RCC 7860 (cell line): ENCODE measurements around the gene NPPA.
"Not testable (repeated sequence)": the region's sequence is repeated elsewhere in the genome, so short reads cannot be mapped to it uniquely, and the experiment has no call there.

Experiments
- DNase-seq: peaks from one replicate; pipeline ENCODE4 v3.0.0-alpha.2; 2015; ENCODE audit warnings: low spot score
- FAIRE-seq: peaks from 2 replicates; lab custom pipeline; 2012; peaks lifted over from hg19 to GRCh38; lab: Jason Lieb, UNC

Gene NPPA

DNA sequence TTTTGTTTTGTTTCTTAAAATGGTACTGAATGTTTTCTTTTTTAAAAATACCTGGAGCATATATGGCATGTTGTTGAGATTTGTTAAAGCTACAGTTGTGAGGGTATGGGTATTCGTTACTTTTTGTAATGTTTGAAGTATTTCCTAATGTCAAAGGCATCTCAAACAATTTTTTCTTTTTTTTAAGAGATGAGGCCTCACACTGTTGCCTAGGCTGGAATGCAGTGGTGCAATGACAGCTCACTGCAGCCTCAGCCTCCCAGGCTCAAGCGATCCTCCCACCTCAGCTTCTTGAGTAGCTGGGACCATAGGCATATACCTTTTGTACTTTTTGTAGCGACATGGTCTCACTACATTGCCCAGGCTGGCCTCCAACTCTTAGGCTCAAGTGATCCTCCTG is 25.5 kb downstream of the NPPA start:
- FAIRE-seq (no peak), DNase-seq (no peak)

DNA sequence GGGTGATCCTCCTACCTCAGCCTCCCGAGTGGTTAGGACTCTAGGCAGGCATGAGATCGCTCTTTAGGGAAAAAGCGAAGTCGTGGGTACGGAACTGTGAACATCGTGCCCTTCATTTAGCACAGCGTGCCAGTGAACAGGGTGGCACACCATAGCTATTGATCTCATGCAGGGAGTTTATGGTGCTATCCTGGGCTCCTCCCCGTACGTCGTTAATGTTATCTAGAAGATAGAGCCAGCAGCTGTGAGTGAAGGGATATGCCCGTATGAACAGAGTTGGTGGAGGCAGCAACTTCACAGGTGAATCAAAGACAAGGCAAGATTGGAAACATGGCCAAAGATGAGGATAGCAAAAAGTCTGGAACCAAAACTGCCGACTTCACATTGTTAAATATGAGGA is 30.4 kb downstream of the NPPA start:
- DNase-seq (no peak), FAIRE-seq (no peak)

DNA sequence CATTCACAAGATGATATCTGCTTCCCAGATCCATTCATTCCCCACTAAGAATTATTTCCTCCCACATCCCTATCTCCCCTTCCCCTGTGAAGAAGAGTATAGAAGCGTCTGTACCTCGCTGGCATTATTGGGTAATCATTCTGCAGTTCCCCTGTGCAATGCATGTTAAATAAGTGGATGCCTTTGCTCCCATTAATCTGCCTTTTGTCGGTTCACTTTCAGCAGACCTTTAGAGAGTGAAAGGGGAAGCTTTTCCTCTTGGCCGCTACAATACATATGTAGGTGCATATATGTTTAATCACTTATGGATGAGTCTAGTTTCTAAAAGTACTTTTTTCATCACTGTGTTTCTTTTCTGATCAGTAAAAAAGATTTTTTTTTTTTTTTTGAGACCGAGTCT is 34.6 kb downstream of the NPPA start:
- FAIRE-seq = no peak

DNA sequence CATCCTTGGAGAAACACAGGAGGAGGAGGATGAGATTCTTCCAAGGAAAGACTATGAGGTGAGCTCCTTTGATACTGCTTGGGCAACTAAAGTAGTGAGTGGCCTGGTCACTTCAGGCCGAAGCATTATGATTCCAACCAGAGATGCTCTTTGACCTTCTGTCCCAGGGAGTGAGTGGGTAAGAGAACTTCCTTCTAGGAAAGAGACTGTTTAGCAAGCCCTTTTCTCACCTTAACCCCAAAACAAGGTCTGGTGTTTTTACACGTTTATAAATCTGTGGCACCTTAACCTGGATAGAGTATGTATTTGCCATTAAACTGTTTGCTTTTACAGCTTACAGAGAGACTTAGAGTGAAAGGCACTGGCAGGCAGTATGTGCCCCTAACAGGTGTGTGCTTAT is 40.5 kb downstream of the NPPA start:
- DNase-seq = no peak
- FAIRE-seq = no peak

More for the DNA sequence above, 34.6 kb downstream of the NPPA start:
- no peak for DNase-seq

DNA sequence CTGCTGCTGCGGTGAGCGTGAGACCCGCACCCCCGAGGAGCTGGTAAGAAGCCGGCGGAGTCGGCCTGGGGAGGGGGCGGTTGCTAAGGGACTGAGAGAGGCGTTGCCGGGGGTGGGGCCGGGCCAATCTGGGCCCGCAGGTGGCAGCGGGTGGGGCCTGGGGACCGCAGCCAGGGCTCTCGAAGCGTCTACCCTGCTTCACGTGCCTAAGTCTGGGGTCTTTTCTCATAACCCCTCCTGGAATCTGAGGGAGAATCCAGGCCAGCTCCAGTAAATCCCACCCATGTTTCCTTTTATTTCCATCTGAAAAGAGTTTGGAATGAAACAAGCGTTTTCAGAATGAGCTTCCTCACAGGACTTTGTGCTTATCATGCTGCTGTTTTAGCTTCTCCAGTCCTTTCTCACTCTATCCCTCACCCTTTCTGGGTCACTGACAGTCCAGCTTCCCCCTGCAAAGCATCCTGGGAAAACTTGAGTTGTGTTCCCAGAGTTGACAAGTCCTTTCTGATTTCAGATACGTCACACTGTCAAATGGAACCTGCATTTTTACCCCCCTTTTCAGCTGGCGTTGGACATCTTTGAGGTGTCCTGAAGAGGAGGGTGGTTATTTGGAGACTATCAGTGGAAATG is 41.2 kb downstream of the NPPA start:
- FAIRE-seq (no peak), DNase-seq (no peak)

DNA sequence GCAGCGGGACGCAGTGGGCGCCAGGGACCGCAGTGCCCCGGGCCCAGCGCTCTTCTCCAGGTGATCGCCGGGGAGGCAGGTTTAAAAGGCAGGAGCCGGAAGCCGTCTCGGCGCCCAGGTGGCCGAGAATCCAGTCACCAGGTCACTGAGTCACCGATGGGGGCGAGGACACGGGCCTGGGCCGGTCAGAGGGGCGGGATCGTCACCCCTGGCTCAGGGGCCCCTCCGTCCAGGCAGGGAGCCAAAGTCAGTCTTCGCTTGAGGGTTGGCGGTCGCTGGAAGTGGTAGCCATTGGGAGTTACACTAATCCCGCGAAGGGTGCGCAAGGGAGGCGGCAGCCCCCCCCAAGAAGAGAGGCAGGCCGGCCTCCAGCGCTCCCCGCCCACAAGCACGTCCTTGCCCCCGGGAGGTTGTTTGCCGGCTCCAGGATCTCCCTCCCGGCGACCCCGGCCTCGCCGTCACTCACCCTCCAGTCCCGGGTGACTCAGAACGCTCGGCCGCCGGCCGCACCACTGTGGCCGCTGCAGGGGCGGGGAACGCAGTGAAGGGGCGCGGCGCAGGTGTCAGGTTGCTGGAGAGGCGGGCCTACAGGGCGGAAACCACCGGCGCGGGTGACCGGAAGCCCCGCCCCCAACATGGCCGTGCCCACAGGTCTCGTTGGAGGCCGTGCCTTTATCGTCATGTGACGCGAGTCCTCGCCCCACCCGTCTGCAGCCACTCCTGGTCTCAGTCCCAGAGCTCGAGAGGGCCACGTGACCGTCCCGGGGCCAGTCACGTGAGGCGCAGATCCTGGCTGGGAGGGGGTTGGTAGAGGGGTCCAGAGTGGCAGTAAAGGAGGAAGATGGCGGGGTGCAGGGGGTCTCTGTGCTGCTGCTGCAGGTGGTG is 41.9 kb downstream of the NPPA start, which contains the start of the genes CLCN6 and MTHFR:
Gene CLCN6, plus strand, starts transcription at position 770 of the 885 bp plus-strand sequence. Its CDS starts 72 bp downstream, at position 842.
Gene MTHFR, minus strand, starts transcription at position 543 of the 885 bp plus-strand sequence. CDS start 2,848 bp downstream, outside the sequence.
- peak; percentile 86 for FAIRE-seq

DNA sequence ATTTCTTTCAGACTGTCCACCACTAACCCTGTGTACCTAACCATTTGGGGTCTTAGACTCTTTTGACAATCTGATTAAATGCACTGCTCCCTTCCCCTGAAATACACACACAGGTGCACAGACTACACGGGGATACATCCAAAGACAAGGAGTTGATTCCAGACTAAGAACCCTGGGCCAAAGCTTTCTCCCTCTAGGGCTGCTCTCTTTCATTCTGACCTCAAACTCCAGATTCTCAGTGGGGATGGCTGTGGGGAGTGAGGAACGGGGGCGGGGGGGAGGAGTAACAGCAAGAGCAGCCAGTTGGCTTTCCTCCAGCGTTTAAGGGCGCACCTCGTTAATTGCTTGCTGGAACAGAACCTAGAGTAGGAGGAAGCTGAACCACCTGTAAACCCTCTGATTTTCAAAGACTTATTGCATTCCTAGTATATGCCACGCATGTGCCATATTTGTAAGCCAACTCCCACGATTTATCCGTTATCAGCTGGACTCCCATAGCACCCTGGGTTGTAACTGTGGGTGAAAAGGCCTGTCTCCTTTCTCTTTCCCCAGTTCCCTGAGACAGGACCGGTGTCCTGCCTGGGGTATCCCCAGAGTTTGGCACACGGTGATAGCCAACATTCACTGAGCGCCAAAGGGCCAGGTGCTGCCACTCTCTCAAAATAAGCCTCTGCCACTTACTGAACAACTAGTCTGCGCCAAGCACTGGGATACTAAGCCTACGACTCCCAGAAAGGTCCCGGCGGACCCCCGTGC is 42.7 kb downstream of the NPPA start:
- DNase-seq (no peak), FAIRE-seq (no peak)

More for the DNA sequence above, 41.9 kb downstream of the NPPA start, which contains the start of the genes CLCN6 and MTHFR:
- DNase-seq = peak; percentile 98

DNA sequence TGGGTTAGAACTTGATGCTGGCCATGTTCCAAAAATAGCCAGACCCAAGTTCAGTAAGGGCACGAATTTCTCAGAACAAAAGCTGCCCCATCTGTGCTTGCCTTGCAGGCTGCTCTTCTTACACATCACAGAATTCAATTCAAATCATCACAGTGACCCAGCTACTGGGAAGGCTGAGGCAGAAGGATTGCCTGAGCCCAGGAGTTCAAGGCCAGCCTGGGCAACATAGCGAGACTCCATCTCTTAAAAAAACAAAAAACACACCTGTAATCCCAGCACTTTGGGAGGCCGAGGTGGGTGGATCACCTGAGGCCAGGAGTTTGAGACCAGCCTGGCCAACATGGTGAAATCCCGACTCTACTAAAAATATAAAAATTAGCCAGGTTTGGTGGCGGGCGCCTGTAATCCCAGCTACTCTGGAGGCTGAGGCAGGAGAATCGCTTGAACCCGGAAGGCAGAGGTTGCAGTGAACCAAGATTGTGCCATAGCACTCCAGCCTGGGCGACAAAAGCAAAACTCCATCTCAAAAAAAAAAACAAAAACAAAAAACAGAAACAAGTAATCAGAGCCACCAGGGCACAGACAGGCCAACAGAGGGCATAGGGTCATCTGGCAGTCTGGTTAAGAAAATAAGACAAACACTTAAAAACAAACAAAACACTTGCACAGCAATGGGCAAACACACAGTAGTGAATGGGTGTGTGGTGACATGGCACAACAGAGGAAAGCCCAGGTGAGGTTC is 43.5 kb downstream of the NPPA start:
- not testable (repeated sequence) for FAIRE-seq, DNase-seq

DNA sequence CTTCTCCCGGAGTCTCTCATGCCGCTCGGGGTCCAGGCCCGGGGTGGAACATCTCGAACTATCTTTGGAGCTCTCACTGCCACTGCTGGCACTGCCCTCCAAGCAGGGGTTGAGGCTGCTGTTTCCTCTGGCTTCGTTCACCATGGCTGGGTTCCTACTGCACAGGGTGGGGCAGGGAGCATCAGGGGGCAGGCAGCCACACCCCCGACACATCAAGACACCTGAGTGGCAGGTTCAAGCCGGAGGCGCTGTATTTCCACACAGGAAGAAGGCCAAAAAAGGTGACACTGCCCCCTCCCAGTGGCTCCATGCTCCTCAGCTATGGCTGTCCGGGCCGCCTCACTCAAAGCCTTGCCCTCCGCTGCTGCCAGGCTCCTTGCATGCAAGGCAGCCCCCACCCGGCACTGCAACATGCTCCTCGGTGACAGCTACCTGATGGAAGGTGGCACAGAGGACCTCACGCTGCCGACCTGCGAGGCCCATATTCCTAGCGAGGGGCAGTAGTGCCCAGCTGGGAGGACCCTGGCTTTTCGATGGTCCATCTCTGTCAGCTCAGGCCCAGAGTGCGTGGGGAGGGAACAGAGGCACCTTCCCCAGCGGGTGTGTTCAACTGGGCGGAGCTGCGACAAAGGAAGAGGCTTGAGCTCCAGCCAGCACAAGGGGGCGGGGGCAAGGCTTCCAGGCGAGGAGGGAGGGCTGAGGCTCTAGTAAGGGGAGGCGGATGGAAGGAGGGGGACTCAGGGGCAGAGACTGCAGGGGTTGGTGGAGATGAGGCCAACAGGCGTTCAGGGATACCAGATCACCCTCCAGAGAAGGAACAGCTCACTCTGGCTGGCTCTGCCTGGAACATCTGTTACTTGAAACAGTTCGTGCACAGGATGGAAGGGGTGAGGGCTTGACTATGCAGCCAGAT is 44.4 kb downstream of the NPPA start:
- peak; percentile 85 for FAIRE-seq
- peak; percentile 85 for DNase-seq

DNA sequence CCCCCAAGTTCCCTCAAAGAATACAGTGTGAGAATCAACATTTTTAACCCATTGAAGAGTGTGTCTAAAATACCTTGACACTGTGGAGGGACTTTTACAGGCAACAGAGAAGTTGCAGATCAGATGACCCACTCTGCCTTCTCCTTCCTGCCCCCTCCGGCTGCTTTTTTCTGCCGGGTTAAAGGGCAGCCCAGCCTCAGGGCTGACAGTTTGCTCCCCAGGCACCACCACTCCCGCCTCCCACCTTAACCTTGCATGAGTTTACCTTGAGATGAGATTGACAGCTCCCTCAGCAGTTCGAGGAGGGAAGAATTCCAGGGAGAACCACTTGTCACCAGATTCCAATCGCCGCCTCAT is 45.0 kb downstream of the NPPA start:
- FAIRE-seq = no peak
- DNase-seq = no peak

DNA sequence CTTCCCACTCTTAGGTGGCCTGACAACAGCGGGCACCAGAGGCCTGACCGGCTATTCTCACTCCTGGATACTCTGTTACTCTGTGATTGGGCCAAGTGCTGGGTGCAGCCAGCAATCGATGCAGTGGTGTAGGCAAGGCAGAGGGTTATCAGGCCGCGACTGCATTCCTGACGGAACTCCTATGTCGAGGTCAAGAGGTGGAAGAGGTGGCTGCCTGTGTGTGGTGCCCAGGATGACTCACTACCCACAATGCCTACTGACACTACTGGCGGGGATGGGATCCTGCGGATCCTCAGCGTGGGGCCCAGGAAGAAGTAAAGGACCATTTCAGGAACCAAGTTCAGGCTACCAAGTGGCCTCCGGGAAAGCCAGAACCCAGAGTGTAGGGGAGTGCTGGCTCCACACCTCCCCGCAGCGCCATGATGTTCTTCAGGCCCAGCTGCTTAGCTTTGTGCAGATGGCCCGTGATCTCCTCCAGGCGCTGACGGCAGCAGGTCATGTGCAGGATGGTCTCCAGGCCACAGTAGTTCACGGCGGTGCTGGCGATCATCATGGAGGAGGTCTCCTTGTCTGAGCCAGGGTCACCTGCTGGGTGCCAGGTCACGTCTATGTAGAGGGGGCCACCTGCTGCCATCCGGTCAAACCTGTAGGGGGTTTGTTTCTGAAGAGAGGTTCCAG is 46.7 kb downstream of the NPPA start:
- DNase-seq (peak; percentile 91), FAIRE-seq (peak; percentile 93)

DNA sequence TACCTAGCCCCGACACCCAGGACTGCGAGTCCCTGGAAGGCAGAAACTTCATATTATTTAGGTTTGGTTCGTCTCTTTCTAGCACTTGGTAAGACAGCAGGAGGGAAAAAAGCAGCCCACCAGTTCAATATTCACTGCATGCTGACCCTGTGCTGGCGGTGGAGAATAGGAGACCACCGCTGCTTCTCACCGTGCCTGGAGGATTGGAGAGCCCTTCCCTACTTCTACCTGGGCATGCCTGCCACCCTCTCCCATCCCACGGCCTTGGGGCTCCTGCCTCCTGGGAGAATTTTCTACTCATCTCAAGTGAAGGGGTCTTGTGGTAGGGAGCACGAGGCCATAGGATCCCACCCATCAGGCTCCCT is 47.2 kb downstream of the NPPA start:
- FAIRE-seq (no peak), DNase-seq (no peak)

DNA sequence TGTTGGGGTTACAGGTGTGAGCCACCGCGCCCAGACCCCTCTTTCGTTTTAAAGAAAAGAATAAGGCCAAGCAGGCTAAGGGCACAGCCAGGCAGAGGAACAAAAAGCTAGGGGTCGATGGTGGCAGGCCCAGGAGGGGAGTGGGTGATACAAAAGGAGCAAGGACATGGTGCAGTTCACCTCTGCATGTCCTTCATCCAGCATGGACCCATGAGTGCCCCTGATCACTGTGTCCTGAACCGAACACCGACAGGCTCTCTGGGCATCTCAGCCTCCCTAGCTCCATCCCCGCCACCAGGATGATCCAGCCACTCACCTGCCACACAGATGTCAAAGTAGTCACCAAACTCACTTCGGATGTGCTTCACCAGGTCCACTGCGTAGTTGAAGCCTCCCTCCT is 47.7 kb downstream of the NPPA start:
- no peak for FAIRE-seq

DNA sequence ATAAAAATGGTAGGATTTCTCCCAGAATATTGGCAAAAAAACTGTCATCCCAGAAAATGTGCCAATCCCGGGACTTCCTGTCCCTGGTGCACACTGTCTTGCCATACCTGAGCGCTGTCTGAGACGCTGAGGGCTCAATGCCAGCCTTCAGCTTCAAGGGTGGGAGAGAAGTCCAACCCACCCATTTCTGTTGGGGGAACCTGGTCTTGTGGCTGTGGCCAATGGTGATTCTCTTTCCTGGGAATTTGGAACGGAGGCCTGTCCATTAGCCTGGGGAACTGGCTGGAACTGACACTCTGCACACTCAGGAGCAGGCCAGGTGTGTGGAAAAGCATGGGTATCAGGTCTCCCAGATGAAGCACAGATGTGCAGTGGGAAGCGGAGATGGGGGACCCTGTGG is 48.5 kb downstream of the NPPA start:
- FAIRE-seq (no peak), DNase-seq (no peak)

More for the DNA sequence above, 47.7 kb downstream of the NPPA start:
- DNase-seq = no peak

DNA sequence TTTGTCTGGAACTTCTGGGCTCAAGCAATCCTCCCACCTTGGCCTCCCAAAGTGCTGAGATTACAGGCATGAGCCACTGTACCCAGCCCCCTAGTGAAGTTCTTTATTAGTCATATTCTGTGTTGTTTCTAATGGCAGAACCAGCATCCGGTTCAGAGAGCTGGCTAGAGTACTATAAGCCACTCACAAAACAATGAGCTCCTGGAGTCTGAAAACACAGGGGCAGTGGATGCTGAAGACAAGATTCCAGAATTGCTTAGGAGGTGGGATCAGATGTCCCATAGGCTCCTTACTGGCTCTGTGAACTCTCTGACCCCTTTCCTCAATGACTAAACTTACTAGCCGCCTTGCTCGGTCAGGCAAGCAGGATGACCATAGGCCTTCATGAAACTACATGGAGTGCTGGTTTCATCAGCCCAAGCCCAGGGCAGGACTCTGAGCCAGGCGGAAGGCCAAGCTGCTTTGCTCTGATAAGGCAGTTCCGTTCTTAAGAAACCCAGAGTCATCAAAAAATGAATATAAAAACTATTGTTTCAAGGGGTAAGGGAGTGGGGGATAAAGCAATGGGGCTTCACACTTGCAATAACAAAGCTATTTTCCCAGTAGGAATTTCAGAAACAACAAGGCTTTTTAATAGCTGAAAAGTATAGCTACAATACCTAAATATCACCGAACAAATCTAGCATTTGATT is 49.9 kb downstream of the NPPA start:
- DNase-seq = peak; percentile 98
- FAIRE-seq = peak; percentile 97

DNA sequence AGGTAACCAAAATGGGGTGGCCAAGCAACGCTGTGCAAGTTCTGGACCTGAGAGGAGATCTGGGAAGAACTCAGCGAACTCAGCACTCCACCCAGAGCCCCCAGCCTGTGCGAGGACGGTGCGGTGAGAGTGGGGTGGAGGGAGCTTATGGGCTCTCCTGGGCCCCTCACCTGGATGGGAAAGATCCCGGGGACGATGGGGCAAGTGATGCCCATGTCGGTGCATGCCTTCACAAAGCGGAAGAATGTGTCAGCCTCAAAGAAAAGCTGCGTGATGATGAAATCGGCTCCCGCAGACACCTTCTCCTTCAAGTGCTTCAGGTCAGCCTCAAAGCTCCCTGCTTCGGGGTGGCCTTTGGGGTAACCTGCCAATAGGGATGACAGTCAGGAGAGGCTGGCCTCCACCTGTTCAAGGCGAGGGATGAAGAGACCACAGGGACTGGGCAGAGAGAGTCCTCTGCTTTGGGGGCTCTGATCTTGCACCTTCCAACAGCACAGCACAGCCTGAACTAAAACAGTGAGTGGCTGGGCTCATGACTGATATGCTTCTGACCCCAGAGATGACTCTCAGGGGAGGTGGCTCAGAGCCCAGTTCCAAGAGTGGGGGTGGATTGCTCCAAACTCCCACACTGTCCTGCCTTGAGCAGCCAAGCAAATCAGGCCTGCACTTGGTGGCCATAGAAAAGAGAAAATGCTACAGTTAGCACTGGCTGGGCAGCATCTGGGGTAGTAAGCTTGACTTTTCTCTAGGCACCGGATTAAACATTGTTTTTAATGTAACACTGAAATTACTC is 51.4 kb downstream of the NPPA start:
- DNase-seq (peak; percentile 92), FAIRE-seq (peak; percentile 97)
